ENCODE measurements around the gene MALT1.

DNA sequence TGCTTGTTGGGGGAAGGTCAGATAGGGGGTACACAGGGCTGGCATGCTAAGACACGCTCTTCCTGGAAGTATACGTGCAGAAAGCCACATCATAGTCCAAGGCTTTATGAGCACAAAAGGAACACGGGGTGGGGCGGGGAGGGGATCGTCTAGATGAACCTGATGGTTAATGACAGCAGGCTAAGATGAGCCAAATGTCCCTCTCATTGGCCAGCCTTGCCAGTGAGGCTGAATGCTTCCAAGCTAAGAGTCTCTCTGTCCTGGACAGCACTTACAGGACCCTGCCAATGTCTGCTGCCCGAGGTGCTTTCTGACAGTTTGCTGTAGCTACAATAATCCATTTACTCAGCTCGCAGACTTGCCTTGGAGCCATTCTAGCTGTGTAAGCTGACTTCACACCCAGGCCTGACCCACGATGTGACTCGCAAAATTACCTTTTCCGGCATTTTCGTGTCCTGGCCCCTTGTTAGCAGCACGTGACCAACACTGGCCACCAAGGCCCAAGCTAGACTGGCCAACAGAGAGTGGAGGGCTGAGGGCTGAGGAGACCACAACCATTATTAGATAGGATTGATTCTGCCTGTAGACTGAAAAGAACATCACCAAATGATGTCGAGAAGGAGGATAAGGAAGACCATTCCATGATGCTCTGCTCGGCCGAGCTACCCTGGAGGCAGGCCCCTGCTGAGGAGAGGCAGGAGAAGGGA, 84.2 kb downstream of the MALT1 start:
- TF ChIP-seq CTCF (IDR thresholded peaks at IDR 0.05) (no peak), POLR2A (IDR thresholded peaks at IDR 0.05; ENCODE audit: low read depth) (no peak), EP300 (IDR thresholded peaks at IDR 0.05) (no peak), POLR2AphosphoS5 (IDR thresholded peaks at IDR 0.05) (no peak)

All from esophagus muscularis mucosa (tissue), 4 donors.